ENCODE data around the gene SYT12.

- TF ChIP-seq FOXM1 (IDR thresholded peaks at IDR 0.05; ENCODE audit: low read depth) (no peak), TAF1 (IDR thresholded peaks at IDR 0.05; ENCODE audit: borderline replicate concordance, low read depth, low read length) (no peak), GATA2 (CRISPR knock-in tag; IDR thresholded peaks at IDR 0.05) (no peak), CTCF (IDR thresholded peaks at IDR 0.05) (no peak), NFIC (IDR thresholded peaks at IDR 0.05; ENCODE audit: borderline replicate concordance) (no peak), FOSL2 (IDR thresholded peaks at IDR 0.05; ENCODE audit: borderline replicate concordance, low read depth) (no peak), PBX3 (IDR thresholded peaks at IDR 0.05) (no peak), MXI1 (IDR thresholded peaks at IDR 0.05; ENCODE audit: low read depth, low read length) (no peak), EP300 (IDR thresholded peaks at IDR 0.05; ENCODE audit: borderline replicate concordance in 1 of 2, low read depth in 1 of 2, low read length in 1 of 2) (no peak), IRF3 (IDR thresholded peaks at IDR 0.05; ENCODE audit: low read depth, low read length) (no peak), USF2 (IDR thresholded peaks at IDR 0.05; ENCODE audit: borderline replicate concordance, low read depth, low read length) (no peak), MAX (IDR thresholded peaks at IDR 0.05; ENCODE audit: low read depth) (no peak), NRF1 (IDR thresholded peaks at IDR 0.05; ENCODE audit: low read depth, low read length) (no peak), POLR2AphosphoS5 (IDR thresholded peaks at IDR 0.05; ENCODE audit: low read depth, low read length) (no peak)
Measured at GRCh38 chr11:67027943-67028542, 5.1 kb downstream of the SYT12 start.
